CD4-positive, CD25-positive, alpha-beta regulatory T cell (primary cell): ENCODE measurements around the gene CC2D1A. TPM values are rescaled to one million over a fixed set of nuclear protein-coding genes. Genes with fewer than 3 reads are reported as not detected.
A peak's percentile ranks its signal among the peaks of the same experiment; 100 is the strongest.

ENCODE experiments used
- ATAC-seq, 2 donors: fragments of 150-1000 bp; cut with Tn5 transposase; one replicate each; pipeline ENCODE4 v1.10.0; 2021; ENCODE audit warnings: low read depth in 2 of 2, moderate number of reproducible peaks in 2 of 2, moderate library complexity in 1 of 2
- DNase-seq, 3 donors: peaks; one replicate each; pipeline versions ENCODE4 v3.0.0 to v3.0.0-alpha.2; 2012 to 2022; ENCODE audit warnings: mixed read lengths in 1 of 3
- H3K27ac ChIP-seq: one replicate; pipeline ENCODE4 v1.7.0; 2013; ENCODE audit warnings: mild to moderate bottlenecking, low read length; ENCODE audit not compliant: insufficient read depth, poor library complexity, severe bottlenecking
- H3K27me3 ChIP-seq: one replicate; pipeline ENCODE4 v1.7.0; 2013; ENCODE audit warnings: low read length; ENCODE audit not compliant: control insufficient read depth, insufficient read depth
- H3K36me3 ChIP-seq: one replicate; pipeline ENCODE4 v1.7.0; 2013; ENCODE audit warnings: mild to moderate bottlenecking, low read length, moderate library complexity; ENCODE audit not compliant: control insufficient read depth, insufficient read depth
- H3K4me1 ChIP-seq: 2 replicates; pipeline ENCODE4 v1.7.0; 2013; ENCODE audit warnings: mild to moderate bottlenecking, low read length; ENCODE audit not compliant: insufficient read depth, control insufficient read depth, poor library complexity, severe bottlenecking
- H3K4me3 ChIP-seq: one replicate; pipeline ENCODE4 v1.7.0; 2013; ENCODE audit warnings: low read depth, mild to moderate bottlenecking, low read length, moderate library complexity
- H3K9me3 ChIP-seq, 2 experiments: 1 replicate in 1 of 2; 2 replicates in 1 of 2; pipeline ENCODE4 v1.7.0; 2013; ENCODE audit warnings: low read length in 2 of 2, mild to moderate bottlenecking in 1 of 2, moderate library complexity in 1 of 2; ENCODE audit not compliant: control insufficient read depth in 2 of 2
- H3K27ac Mint-ChIP-seq, 3 donors: one replicate each; pipeline ENCODE4 v1.8.0; 2020 to 2022; ENCODE audit warnings: mild to moderate bottlenecking in 3 of 3, mixed read lengths in 3 of 3, moderate library complexity in 2 of 3
- H3K27me3 Mint-ChIP-seq: one replicate; pipeline ENCODE4 v1.8.0; 2022; ENCODE audit warnings: mild to moderate bottlenecking, mixed read lengths
- H3K36me3 Mint-ChIP-seq: one replicate; pipeline ENCODE4 v1.8.0; 2020; ENCODE audit warnings: mixed read lengths
- H3K4me1 Mint-ChIP-seq, 4 donors: one replicate each; pipeline ENCODE4 v1.8.0; 2020 to 2022; ENCODE audit warnings: mixed read lengths in 4 of 4, mild to moderate bottlenecking in 1 of 4
- H3K4me3 Mint-ChIP-seq, 4 donors: one replicate each; pipeline ENCODE4 v1.8.0; 2020 to 2022; ENCODE audit warnings: mild to moderate bottlenecking in 4 of 4, mixed read lengths in 4 of 4, moderate library complexity in 3 of 4
- H3K9me3 Mint-ChIP-seq, 7 donors: one replicate each; pipeline ENCODE4 v1.8.0; 2020 to 2022; ENCODE audit warnings: mixed read lengths in 7 of 7, mild to moderate bottlenecking in 3 of 7, moderate library complexity in 2 of 7
- polyA plus RNA-seq, 4 donors: library from polyadenylated mRNA; unstranded; fragments of 300-500 nt; fragmentation: Illumina TruSeq; gene quantifications; one replicate each; pipeline ENCODE4 v1.2.3, GENCODE V29; 2021
- total RNA-seq: library from RNA; stranded (reverse); gene quantifications from one replicate; pipeline ENCODE4 v1.2.3, GENCODE V29; 2022

Gene CC2D1A
- total and polyA plus RNA-seq, 5 donors from 2014 or later = 3.7 to 35.0 (median 4.5) TPM

DNA sequence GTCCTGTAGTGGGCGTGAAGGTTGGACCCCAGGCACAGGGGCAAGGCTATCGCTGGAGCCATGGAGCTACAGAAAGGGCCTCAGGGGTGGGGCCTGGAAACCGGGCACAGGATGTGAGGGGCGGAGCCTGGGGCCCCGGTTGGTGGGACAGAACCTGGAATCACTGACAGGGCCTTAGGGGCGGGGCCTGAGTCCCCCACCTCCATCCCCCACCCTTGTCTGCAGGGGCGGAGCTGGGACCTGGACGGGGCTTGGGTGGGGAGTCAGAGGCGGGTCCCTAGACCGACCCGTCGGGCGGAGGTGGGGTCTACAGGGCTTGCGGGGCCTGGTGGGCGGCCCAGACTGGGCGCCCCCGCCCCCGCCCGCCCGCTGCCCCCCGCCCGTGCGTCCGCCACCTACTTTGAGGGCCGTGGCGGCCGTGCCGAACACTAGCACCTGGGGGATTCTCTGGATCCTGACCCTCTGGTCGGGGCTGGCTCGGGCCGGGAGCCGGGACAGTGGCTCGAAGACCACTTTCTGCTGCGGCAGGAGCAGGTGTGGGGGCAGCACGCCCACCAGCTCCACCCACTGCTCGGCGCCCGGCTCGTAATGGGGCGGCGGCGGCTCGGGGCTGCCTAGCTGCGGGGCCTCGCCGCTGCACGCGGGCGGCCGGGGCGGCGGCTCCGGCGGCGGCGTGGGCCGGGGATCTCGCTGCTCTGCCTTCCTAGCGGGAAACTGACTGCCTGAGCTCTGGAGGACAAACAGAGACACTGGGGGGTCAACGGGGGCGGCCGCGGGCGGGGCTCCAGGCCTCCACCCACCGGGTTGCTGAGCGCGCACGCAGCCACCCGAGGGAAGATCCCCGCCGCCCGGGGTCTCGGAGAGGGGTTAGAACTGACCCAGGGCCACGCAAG, 72.6 kb downstream of the CC2D1A start:
- H3K27ac Mint-ChIP-seq = no peak overlapping the region
- DNase-seq (peak in 1 of 3 donors; percentile 23), ATAC-seq (peak in 1 of 2 donors; percentile 21)
- H3K27ac ChIP-seq = peak overlapping the region; percentile 33
- H3K4me1 ChIP-seq = peaks cover 34% of the 10 kb centered on the region
- H3K36me3 ChIP-seq = no peaks in the 10 kb centered on the region
- H3K4me1 Mint-ChIP-seq = peaks cover 0 to 44% (median 11%) of the 10 kb centered on the region in 4 donors
- peak overlapping the region in 1 of 4 donors; percentile 36 for H3K4me3 Mint-ChIP-seq
- H3K4me3 ChIP-seq = no peak overlapping the region
- peaks cover 11% of the 10 kb centered on the region for H3K36me3 Mint-ChIP-seq
- no peaks in the 10 kb centered on the region for H3K27me3 Mint-ChIP-seq
- H3K9me3 ChIP-seq = no peaks in the 10 kb centered on the region
- H3K9me3 Mint-ChIP-seq = no peaks in the 10 kb centered on the region
- H3K27me3 ChIP-seq = no peaks in the 10 kb centered on the region

- no peak overlapping the region for H3K27ac ChIP-seq
- Mint-ChIP-seq H3K36me3 (peaks cover 8% of the 10 kb centered on the region), H3K4me3 (peak overlapping the region in 3 of 4 donors; percentile 31 to 48 (median 38)), H3K9me3 (no peaks in the 10 kb centered on the region), H3K4me1 (peaks cover 0 to 45% (median 8%) of the 10 kb centered on the region in 4 donors), H3K27me3 (no peaks in the 10 kb centered on the region), H3K27ac (no peak overlapping the region)
- ATAC-seq (no peak), DNase-seq (no peak)
- H3K9me3 ChIP-seq = no peaks in the 10 kb centered on the region
- H3K36me3 ChIP-seq = no peaks in the 10 kb centered on the region
- H3K27me3 ChIP-seq = no peaks in the 10 kb centered on the region
- H3K4me3 ChIP-seq = no peak overlapping the region
- peaks cover 39% of the 10 kb centered on the region for H3K4me1 ChIP-seq
Measured at GRCh38 chr19:13979244-13979615, 73.2 kb downstream of the CC2D1A start.

DNA sequence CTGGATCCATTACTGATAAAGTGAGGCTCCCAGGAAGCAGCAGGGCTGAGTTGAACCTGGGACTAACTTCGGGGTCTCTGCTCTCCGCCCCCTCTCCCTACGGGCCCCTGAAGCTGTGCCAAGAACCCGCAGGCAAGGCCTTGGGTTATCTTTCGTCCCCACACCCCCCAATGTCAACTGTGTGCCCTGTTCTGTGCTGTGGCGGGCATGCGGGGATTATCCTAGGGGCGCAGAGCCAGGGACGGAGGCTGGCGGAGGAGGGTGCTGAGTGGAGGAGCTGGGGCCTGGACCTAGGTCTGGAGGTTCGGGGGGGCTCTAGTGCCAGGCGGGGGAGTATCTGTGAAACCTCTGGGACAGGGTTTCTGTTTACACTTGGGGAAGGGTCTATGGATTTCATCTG, 73.7 kb downstream of the CC2D1A start:
- Histone ChIP-seq H3K36me3 (no peaks in the 10 kb centered on the region), H3K9me3 (no peaks in the 10 kb centered on the region), H3K4me1 (peaks cover 43% of the 10 kb centered on the region), H3K4me3 (no peak overlapping the region), H3K27ac (no peak overlapping the region), H3K27me3 (no peaks in the 10 kb centered on the region)
- peaks cover 4% of the 10 kb centered on the region for H3K36me3 Mint-ChIP-seq
- no peak overlapping the region for H3K27ac Mint-ChIP-seq
- DNase-seq (no peak), ATAC-seq (no peak)
- no peaks in the 10 kb centered on the region for H3K27me3 Mint-ChIP-seq
- H3K4me3 Mint-ChIP-seq = peak overlapping the region in 3 of 4 donors; percentile 31 to 48 (median 38)
- peaks cover 0 to 46% (median 8%) of the 10 kb centered on the region in 4 donors for H3K4me1 Mint-ChIP-seq
- no peaks in the 10 kb centered on the region for H3K9me3 Mint-ChIP-seq

GRCh38 chr19:13980340-13980739, 74.3 kb downstream of the CC2D1A start:
- ATAC-seq (no peak), DNase-seq (no peak)
- no peak overlapping the region for H3K4me3 Mint-ChIP-seq
- Histone ChIP-seq H3K9me3 (no peaks in the 10 kb centered on the region), H3K36me3 (no peaks in the 10 kb centered on the region), H3K27me3 (no peaks in the 10 kb centered on the region), H3K27ac (no peak overlapping the region), H3K4me3 (no peak overlapping the region), H3K4me1 (peaks cover 50% of the 10 kb centered on the region)
- peaks cover 0 to 52% (median 12%) of the 10 kb centered on the region in 4 donors for H3K4me1 Mint-ChIP-seq
- H3K9me3 Mint-ChIP-seq = no peaks in the 10 kb centered on the region
- H3K36me3 Mint-ChIP-seq = peaks cover 4% of the 10 kb centered on the region
- H3K27ac Mint-ChIP-seq = no peak overlapping the region
- H3K27me3 Mint-ChIP-seq = no peaks in the 10 kb centered on the region

Other genes starting within 250 kb of the CC2D1A start
- 38.2 TPM for gene MRI1, start 141.7 kb upstream of the CC2D1A start, total RNA-seq
- gene MRI1, start 141.7 kb upstream of the CC2D1A start, polyA plus RNA-seq = 1 to 10 TPM; 6.6 to 9.3 (median 8.5) TPM
- gene C19orf53, start 131.7 kb upstream of the CC2D1A start, total RNA-seq = 61.2 TPM
- gene C19orf53, start 131.7 kb upstream of the CC2D1A start, polyA plus RNA-seq = 100 to 1,000 TPM; 205 to 244 (median 237) TPM
- 4.5 TPM for gene ZSWIM4, start 110.8 kb upstream of the CC2D1A start, total RNA-seq
- under 1 TPM; 0.46 to 0.82 (median 0.54) TPM for gene ZSWIM4, start 110.8 kb upstream of the CC2D1A start, polyA plus RNA-seq
- not detected for gene NANOS3, start 29.1 kb upstream of the CC2D1A start, total RNA-seq
- gene NANOS3, start 29.1 kb upstream of the CC2D1A start, polyA plus RNA-seq = not detected
- gene BRME1, start 84 bp upstream of the CC2D1A start, total RNA-seq = 1.7 TPM
- under 1 TPM in 3 of 4 donors, not detected in 1; 0.24 to 0.63 (median 0.53) TPM for gene BRME1, start 84 bp upstream of the CC2D1A start, polyA plus RNA-seq
- not detected for gene PODNL1, start 32.2 kb downstream of the CC2D1A start, total RNA-seq
- under 1 TPM in 1 of 4 donors, not detected in 3; 0.52 TPM for gene PODNL1, start 32.2 kb downstream of the CC2D1A start, polyA plus RNA-seq
- gene DCAF15, start 46.3 kb downstream of the CC2D1A start, total RNA-seq = 82.9 TPM
- 1 to 10 TPM; 5.3 to 7.5 (median 5.9) TPM for gene DCAF15, start 46.3 kb downstream of the CC2D1A start, polyA plus RNA-seq
- 23.2 TPM for gene RFX1, start 100.1 kb downstream of the CC2D1A start, total RNA-seq
- 1 to 10 TPM in 2 of 4 donors, under 1 TPM in 2; 0.48 to 1.6 (median 0.83) TPM for gene RFX1, start 100.1 kb downstream of the CC2D1A start, polyA plus RNA-seq
- gene RLN3, start 121.9 kb downstream of the CC2D1A start, total RNA-seq = not detected
- gene RLN3, start 121.9 kb downstream of the CC2D1A start, polyA plus RNA-seq = under 1 TPM in 1 of 4 donors, not detected in 3; 0.55 TPM
- 51.9 TPM for gene IL27RA, start 125.6 kb downstream of the CC2D1A start, total RNA-seq
- gene IL27RA, start 125.6 kb downstream of the CC2D1A start, polyA plus RNA-seq = 10 to 100 TPM; 71.2 to 78.4 (median 74.6) TPM
- not detected for gene PALM3, start 155.9 kb downstream of the CC2D1A start, total RNA-seq
- gene PALM3, start 155.9 kb downstream of the CC2D1A start, polyA plus RNA-seq = not detected
- 0.91 TPM for gene MISP3, start 166.6 kb downstream of the CC2D1A start, total RNA-seq
- gene MISP3, start 166.6 kb downstream of the CC2D1A start, polyA plus RNA-seq = under 1 TPM in 3 of 4 donors, not detected in 1; 0.22 to 0.64 (median 0.44) TPM
- gene C19orf67, start 179.6 kb downstream of the CC2D1A start, total RNA-seq = not detected
- gene C19orf67, start 179.6 kb downstream of the CC2D1A start, polyA plus RNA-seq = not detected
- 24.1 TPM for gene SAMD1, start 184.6 kb downstream of the CC2D1A start, total RNA-seq
- gene SAMD1, start 184.6 kb downstream of the CC2D1A start, polyA plus RNA-seq = 1 to 10 TPM in 2 of 4 donors, under 1 TPM in 2; 0.80 to 1.4 (median 1.0) TPM
- gene PRKACA, start 211.6 kb downstream of the CC2D1A start, total RNA-seq = 40.2 TPM
- gene PRKACA, start 211.6 kb downstream of the CC2D1A start, polyA plus RNA-seq = 1 to 10 TPM in 2 of 4 donors, under 1 TPM in 2; 0.47 to 1.8 (median 1.00) TPM
- 4.6 TPM for gene ASF1B, start 230.4 kb downstream of the CC2D1A start, total RNA-seq
- 10 to 100 TPM in 1 of 4 donors, 1 to 10 TPM in 3; 6.2 to 10.1 (median 8.7) TPM for gene ASF1B, start 230.4 kb downstream of the CC2D1A start, polyA plus RNA-seq